Measurements from ENCODE around the gene IL11RA.

The IL11RA gene

GRCh38 chr9:34655394-34655793 is 3.4 kb downstream of the IL11RA start:
- no peaks in the 10 kb centered on the region for H3K9me3 ChIP-seq (ENCODE audit: insufficient read depth, low read length)
- no peaks in the 10 kb centered on the region for H3K27me3 ChIP-seq (ENCODE audit: low read length)
- TF ChIP-seq EZH2phosphoT487 (conservative IDR thresholded peaks at IDR 0.05; ENCODE audit: low read length) (no peak), CTCF (IDR thresholded peaks at IDR 0.05; ENCODE audit: insufficient read depth, low read length, poor library complexity, severe bottlenecking) (no peak)

GRCh38 chr9:34656992-34657391 is 5.0 kb downstream of the IL11RA start:
- H3K9me3 ChIP-seq (ENCODE audit: insufficient read depth, low read length) = no peaks in the 10 kb centered on the region
- H4K20me1 ChIP-seq (ENCODE audit: low read depth, low read length) = no peaks in the 10 kb centered on the region
- H3K9ac ChIP-seq (ENCODE audit: low read length) = no peak overlapping the region
- no peak overlapping the region for H3K4me3 ChIP-seq (ENCODE audit: insufficient read depth, low read length, poor library complexity, severe bottlenecking)
- H2AFZ ChIP-seq (ENCODE audit: low read depth, low read length, severe bottlenecking) = no peak overlapping the region
- H3K27me3 ChIP-seq (ENCODE audit: low read length) = no peaks in the 10 kb centered on the region
- no peaks in the 10 kb centered on the region for H3K9me2 ChIP-seq (replicated peaks; ENCODE audit: insufficient read depth, low read length)
- no peaks in the 10 kb centered on the region for H3K36me3 ChIP-seq (ENCODE audit: low read length)
- no peak overlapping the region for H3K4me2 ChIP-seq (ENCODE audit: low read depth, low read length, poor library complexity, severe bottlenecking)
- H3K79me2 ChIP-seq (ENCODE audit: insufficient read depth, low read length) = no peaks in the 10 kb centered on the region
- no peaks in the 10 kb centered on the region for H3F3A ChIP-seq (ENCODE audit: insufficient read depth)
- TF ChIP-seq CTCF (IDR thresholded peaks at IDR 0.05; ENCODE audit: insufficient read depth, low read length, poor library complexity, severe bottlenecking) (no peak), EZH2phosphoT487 (conservative IDR thresholded peaks at IDR 0.05; ENCODE audit: low read length) (no peak)
- H3K27ac ChIP-seq (ENCODE audit: low read depth, low read length) = no peak overlapping the region

More at GRCh38 chr9:34655394-34655793, 3.4 kb downstream of the IL11RA start:
- no peak overlapping the region for H2AFZ ChIP-seq (ENCODE audit: low read depth, low read length, severe bottlenecking)
- no peaks in the 10 kb centered on the region for H4K20me1 ChIP-seq (ENCODE audit: low read depth, low read length)
- H3F3A ChIP-seq (ENCODE audit: insufficient read depth) = no peaks in the 10 kb centered on the region
- no peak overlapping the region for H3K9ac ChIP-seq (ENCODE audit: low read length)
- no peaks in the 10 kb centered on the region for H3K79me2 ChIP-seq (ENCODE audit: insufficient read depth, low read length)
- H3K9me2 ChIP-seq (replicated peaks; ENCODE audit: insufficient read depth, low read length) = no peaks in the 10 kb centered on the region
- H3K4me2 ChIP-seq (ENCODE audit: low read depth, low read length, poor library complexity, severe bottlenecking) = no peak overlapping the region
- H3K27ac ChIP-seq (ENCODE audit: low read depth, low read length) = no peak overlapping the region
- H3K4me3 ChIP-seq (ENCODE audit: insufficient read depth, low read length, poor library complexity, severe bottlenecking) = no peak overlapping the region
- H3K36me3 ChIP-seq (ENCODE audit: low read length) = no peaks in the 10 kb centered on the region

- Histone ChIP-seq H3K9me2 (replicated peaks; ENCODE audit: insufficient read depth, low read length) (no peaks in the 10 kb centered on the region), H3F3A (ENCODE audit: insufficient read depth) (no peaks in the 10 kb centered on the region)
Measured at GRCh38 chr9:34658461-34658860, 6.5 kb downstream of the IL11RA start.

More at GRCh38 chr9:34658461-34658860, 6.5 kb downstream of the IL11RA start:
- Histone ChIP-seq H3K27me3 (ENCODE audit: low read length) (no peaks in the 10 kb centered on the region), H3K79me2 (ENCODE audit: insufficient read depth, low read length) (no peaks in the 10 kb centered on the region), H3K4me2 (ENCODE audit: low read depth, low read length, poor library complexity, severe bottlenecking) (no peak overlapping the region), H3K4me3 (ENCODE audit: insufficient read depth, low read length, poor library complexity, severe bottlenecking) (no peak overlapping the region), H3K27ac (ENCODE audit: low read depth, low read length) (no peak overlapping the region), H4K20me1 (ENCODE audit: low read depth, low read length) (no peaks in the 10 kb centered on the region), H3K36me3 (ENCODE audit: low read length) (no peaks in the 10 kb centered on the region), H2AFZ (ENCODE audit: low read depth, low read length, severe bottlenecking) (no peak overlapping the region), H3K9me3 (ENCODE audit: insufficient read depth, low read length) (no peaks in the 10 kb centered on the region), H3K9ac (ENCODE audit: low read length) (no peak overlapping the region)
- TF ChIP-seq EZH2phosphoT487 (conservative IDR thresholded peaks at IDR 0.05; ENCODE audit: low read length) (no peak), CTCF (IDR thresholded peaks at IDR 0.05; ENCODE audit: insufficient read depth, low read length, poor library complexity, severe bottlenecking) (no peak)
